ENCODE results near the gene PTPN1. TPM values are rescaled to one million over a fixed set of nuclear protein-coding genes. Genes with fewer than 3 reads are reported as not detected.

Gene PTPN1
- polyA plus RNA-seq, 2 donors: 17.7 to 18.0 TPM

GRCh38 chr20:50548396-50548795 is 38.2 kb downstream of the PTPN1 start:
- Histone ChIP-seq H3K4me1 (ENCODE audit: control insufficient read depth in 2 of 2, insufficient read depth in 2 of 2, low read length in 1 of 2) (peaks cover 0 to 4% of the 10 kb centered on the region in 2 donors), H3K27me3 (ENCODE audit: control insufficient read depth in 1 of 2, insufficient read depth in 2 of 2, low read length in 2 of 2) (no peaks in the 10 kb centered on the region), H3K27ac (ENCODE audit: low read depth in 2 of 2, low read length in 1 of 2) (no peak overlapping the region), H3K36me3 (ENCODE audit: control insufficient read depth in 2 of 2, insufficient read depth in 2 of 2, low read length in 1 of 2) (no peaks in the 10 kb centered on the region), H3K9me3 (ENCODE audit: control insufficient read depth in 2 of 2, insufficient read depth in 1 of 2, low read depth in 1 of 2, low read length in 1 of 2) (no peaks in the 10 kb centered on the region), H3K4me3 (ENCODE audit: low read depth in 1 of 2, low read length in 2 of 2) (no peak overlapping the region)
- WGBS, 2 donors: 70 to 74% methylated on average over 5 of the region's 5 CpGs

DNA sequence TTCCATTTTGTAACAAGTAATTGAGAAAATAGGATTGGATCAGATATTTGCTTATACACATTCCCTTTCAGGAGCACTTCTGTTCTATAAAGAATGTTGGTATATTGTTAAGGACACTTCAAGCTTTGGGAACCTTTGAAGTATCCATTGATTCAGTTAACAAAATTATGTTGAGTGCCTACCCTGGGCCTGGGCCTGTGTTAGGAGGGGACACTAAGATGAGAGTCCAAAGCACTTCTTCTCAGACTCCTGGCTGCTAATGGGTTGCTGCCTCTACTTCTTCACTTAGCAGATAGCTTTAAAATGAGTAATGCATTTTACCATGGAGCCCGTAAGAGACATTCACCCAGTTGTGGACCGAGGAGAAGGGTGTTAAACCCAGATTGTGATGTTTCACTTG is 40.3 kb downstream of the PTPN1 start:
- Histone ChIP-seq H3K4me3 (ENCODE audit: low read depth in 1 of 2, low read length in 2 of 2) (no peak overlapping the region), H3K36me3 (ENCODE audit: control insufficient read depth in 2 of 2, insufficient read depth in 2 of 2, low read length in 1 of 2) (no peaks in the 10 kb centered on the region), H3K27me3 (ENCODE audit: control insufficient read depth in 1 of 2, insufficient read depth in 2 of 2, low read length in 2 of 2) (no peaks in the 10 kb centered on the region), H3K9me3 (ENCODE audit: control insufficient read depth in 2 of 2, insufficient read depth in 1 of 2, low read depth in 1 of 2, low read length in 1 of 2) (no peaks in the 10 kb centered on the region), H3K27ac (ENCODE audit: low read depth in 2 of 2, low read length in 1 of 2) (peak overlapping the region in 1 of 2 donors; percentile 41), H3K4me1 (ENCODE audit: control insufficient read depth in 2 of 2, insufficient read depth in 2 of 2, low read length in 1 of 2) (peaks cover 0 to 4% of the 10 kb centered on the region in 2 donors)
- WGBS, 2 donors: 67 to 68% methylated on average over 2 of the region's 2 CpGs

DNA sequence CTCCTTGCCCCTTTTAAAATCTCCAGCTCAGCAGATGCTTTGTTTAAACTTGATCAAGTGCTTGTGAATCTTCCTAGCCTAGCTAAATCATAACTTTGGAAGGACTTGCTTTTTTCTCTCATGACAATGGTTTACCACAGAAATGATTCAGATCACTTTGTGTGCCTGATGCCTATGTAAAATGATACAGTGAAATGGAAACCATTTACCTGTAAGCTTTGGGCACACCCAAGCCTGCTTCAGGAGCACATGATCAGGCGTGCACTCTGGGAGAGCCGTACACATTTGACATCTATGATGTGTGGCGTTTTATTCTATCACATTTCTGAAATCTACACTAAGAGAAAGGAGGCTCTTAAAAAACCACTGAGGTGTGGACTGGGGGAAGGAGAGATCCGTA is 41.1 kb downstream of the PTPN1 start:
- Histone ChIP-seq H3K36me3 (ENCODE audit: control insufficient read depth in 2 of 2, insufficient read depth in 2 of 2, low read length in 1 of 2) (no peaks in the 10 kb centered on the region), H3K4me3 (ENCODE audit: low read depth in 1 of 2, low read length in 2 of 2) (no peak overlapping the region), H3K9me3 (ENCODE audit: control insufficient read depth in 2 of 2, insufficient read depth in 1 of 2, low read depth in 1 of 2, low read length in 1 of 2) (no peaks in the 10 kb centered on the region), H3K27me3 (ENCODE audit: control insufficient read depth in 1 of 2, insufficient read depth in 2 of 2, low read length in 2 of 2) (no peaks in the 10 kb centered on the region), H3K4me1 (ENCODE audit: control insufficient read depth in 2 of 2, insufficient read depth in 2 of 2, low read length in 1 of 2) (peaks cover 3 to 4% of the 10 kb centered on the region in 2 donors), H3K27ac (ENCODE audit: low read depth in 2 of 2, low read length in 1 of 2) (peak overlapping the region in 1 of 2 donors; percentile 53)
- WGBS, 2 donors: 58 to 71% methylated on average over 4 of the region's 4 CpGs

GRCh38 chr20:50552979-50553378 is 42.8 kb downstream of the PTPN1 start:
- Histone ChIP-seq H3K27me3 (ENCODE audit: control insufficient read depth in 1 of 2, insufficient read depth in 2 of 2, low read length in 2 of 2) (no peaks in the 10 kb centered on the region), H3K9me3 (ENCODE audit: control insufficient read depth in 2 of 2, insufficient read depth in 1 of 2, low read depth in 1 of 2, low read length in 1 of 2) (no peaks in the 10 kb centered on the region), H3K36me3 (ENCODE audit: control insufficient read depth in 2 of 2, insufficient read depth in 2 of 2, low read length in 1 of 2) (no peaks in the 10 kb centered on the region), H3K4me1 (ENCODE audit: control insufficient read depth in 2 of 2, insufficient read depth in 2 of 2, low read length in 1 of 2) (peaks cover 3 to 4% of the 10 kb centered on the region in 2 donors), H3K27ac (ENCODE audit: low read depth in 2 of 2, low read length in 1 of 2) (no peak overlapping the region), H3K4me3 (ENCODE audit: low read depth in 1 of 2, low read length in 2 of 2) (no peak overlapping the region)
- WGBS, 2 donors: 95 to 97% methylated on average over 3 of the region's 3 CpGs

GRCh38 chr20:50554694-50555579 is 44.8 kb downstream of the PTPN1 start:
- Histone ChIP-seq H3K27ac (ENCODE audit: low read depth in 2 of 2, low read length in 1 of 2) (no peak overlapping the region), H3K4me1 (ENCODE audit: control insufficient read depth in 2 of 2, insufficient read depth in 2 of 2, low read length in 1 of 2) (peaks cover 0 to 3% of the 10 kb centered on the region in 2 donors), H3K36me3 (ENCODE audit: control insufficient read depth in 2 of 2, insufficient read depth in 2 of 2, low read length in 1 of 2) (no peaks in the 10 kb centered on the region), H3K9me3 (ENCODE audit: control insufficient read depth in 2 of 2, insufficient read depth in 1 of 2, low read depth in 1 of 2, low read length in 1 of 2) (no peaks in the 10 kb centered on the region), H3K4me3 (ENCODE audit: low read depth in 1 of 2, low read length in 2 of 2) (no peak overlapping the region), H3K27me3 (ENCODE audit: control insufficient read depth in 1 of 2, insufficient read depth in 2 of 2, low read length in 2 of 2) (no peaks in the 10 kb centered on the region)
- WGBS, 2 donors: 96% methylated on average over 4 of the region's 4 CpGs

DNA sequence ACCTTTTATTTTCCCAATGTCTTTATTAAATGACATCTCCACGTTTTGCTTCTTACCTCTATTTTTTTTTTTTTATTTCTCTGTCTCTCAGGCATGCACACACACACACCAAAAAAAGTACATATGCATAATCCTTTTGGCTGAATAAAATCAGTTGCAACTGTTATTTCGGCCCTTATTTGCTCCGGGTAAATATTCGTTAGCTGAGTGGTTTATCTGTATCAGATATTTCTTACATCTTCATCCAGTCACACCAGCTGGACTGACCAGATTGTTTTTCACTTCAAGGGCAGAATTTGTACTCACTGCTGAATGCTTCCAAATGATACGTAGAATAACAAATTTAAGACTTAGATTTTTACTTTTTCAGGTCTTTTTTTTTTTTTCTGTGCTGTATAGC is 45.5 kb downstream of the PTPN1 start:
- no peaks in the 10 kb centered on the region for H3K9me3 ChIP-seq (ENCODE audit: control insufficient read depth in 2 of 2, insufficient read depth in 1 of 2, low read depth in 1 of 2, low read length in 1 of 2)
- no peak overlapping the region for H3K27ac ChIP-seq (ENCODE audit: low read depth in 2 of 2, low read length in 1 of 2)
- peaks cover 3% of the 10 kb centered on the region in 2 donors for H3K4me1 ChIP-seq (ENCODE audit: control insufficient read depth in 2 of 2, insufficient read depth in 2 of 2, low read length in 1 of 2)
- no peaks in the 10 kb centered on the region for H3K27me3 ChIP-seq (ENCODE audit: control insufficient read depth in 1 of 2, insufficient read depth in 2 of 2, low read length in 2 of 2)
- H3K4me3 ChIP-seq (ENCODE audit: low read depth in 1 of 2, low read length in 2 of 2): no peak overlapping the region
- 82 to 86% methylated on average over 5 of the region's 5 CpGs for WGBS, 2 donors
- H3K36me3 ChIP-seq (ENCODE audit: control insufficient read depth in 2 of 2, insufficient read depth in 2 of 2, low read length in 1 of 2): no peaks in the 10 kb centered on the region

- Histone ChIP-seq H3K36me3 (ENCODE audit: control insufficient read depth in 2 of 2, insufficient read depth in 2 of 2, low read length in 1 of 2) (peaks cover 0 to 6% of the 10 kb centered on the region in 2 donors), H3K9me3 (ENCODE audit: control insufficient read depth in 2 of 2, insufficient read depth in 1 of 2, low read depth in 1 of 2, low read length in 1 of 2) (no peaks in the 10 kb centered on the region), H3K4me1 (ENCODE audit: control insufficient read depth in 2 of 2, insufficient read depth in 2 of 2, low read length in 1 of 2) (peaks cover 6 to 16% of the 10 kb centered on the region in 2 donors), H3K27me3 (ENCODE audit: control insufficient read depth in 1 of 2, insufficient read depth in 2 of 2, low read length in 2 of 2) (no peaks in the 10 kb centered on the region), H3K27ac (ENCODE audit: low read depth in 2 of 2, low read length in 1 of 2) (no peak overlapping the region), H3K4me3 (ENCODE audit: low read depth in 1 of 2, low read length in 2 of 2) (no peak overlapping the region)
- 95 to 97% methylated on average over 11 of the region's 11 CpGs for WGBS, 2 donors
Observed at GRCh38 chr20:50557549-50558134, 47.5 kb downstream of the PTPN1 start.

DNA sequence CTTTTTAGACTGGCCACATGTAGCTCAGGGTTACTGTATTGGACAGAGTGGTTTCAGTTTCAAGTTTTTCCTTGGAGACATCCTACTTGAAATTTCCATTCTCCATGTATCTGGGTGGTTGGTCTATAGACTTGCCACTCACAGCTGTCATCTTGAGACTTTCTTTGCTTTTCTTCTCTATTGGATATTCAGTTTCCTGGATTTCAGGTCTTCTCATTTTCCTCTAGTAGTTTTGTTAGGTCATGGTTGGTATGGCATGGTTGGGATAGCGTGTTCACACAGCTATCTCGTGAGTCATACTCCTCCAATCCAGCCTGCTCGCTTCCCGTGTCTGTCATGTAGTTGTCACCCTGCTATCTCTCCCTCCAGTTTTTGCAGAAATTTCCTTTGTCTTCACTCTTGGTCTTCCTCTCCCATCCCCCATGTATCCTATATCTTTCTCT is 48.3 kb downstream of the PTPN1 start:
- Histone ChIP-seq H3K9me3 (ENCODE audit: control insufficient read depth in 2 of 2, insufficient read depth in 1 of 2, low read depth in 1 of 2, low read length in 1 of 2) (no peaks in the 10 kb centered on the region), H3K4me3 (ENCODE audit: low read depth in 1 of 2, low read length in 2 of 2) (no peak overlapping the region), H3K36me3 (ENCODE audit: control insufficient read depth in 2 of 2, insufficient read depth in 2 of 2, low read length in 1 of 2) (peaks cover 0 to 9% of the 10 kb centered on the region in 2 donors), H3K4me1 (ENCODE audit: control insufficient read depth in 2 of 2, insufficient read depth in 2 of 2, low read length in 1 of 2) (peaks cover 6 to 19% of the 10 kb centered on the region in 2 donors), H3K27me3 (ENCODE audit: control insufficient read depth in 1 of 2, insufficient read depth in 2 of 2, low read length in 2 of 2) (no peaks in the 10 kb centered on the region), H3K27ac (ENCODE audit: low read depth in 2 of 2, low read length in 1 of 2) (no peak overlapping the region)
- WGBS, 2 donors: 50 to 66% methylated on average over 4 of the region's 4 CpGs

DNA sequence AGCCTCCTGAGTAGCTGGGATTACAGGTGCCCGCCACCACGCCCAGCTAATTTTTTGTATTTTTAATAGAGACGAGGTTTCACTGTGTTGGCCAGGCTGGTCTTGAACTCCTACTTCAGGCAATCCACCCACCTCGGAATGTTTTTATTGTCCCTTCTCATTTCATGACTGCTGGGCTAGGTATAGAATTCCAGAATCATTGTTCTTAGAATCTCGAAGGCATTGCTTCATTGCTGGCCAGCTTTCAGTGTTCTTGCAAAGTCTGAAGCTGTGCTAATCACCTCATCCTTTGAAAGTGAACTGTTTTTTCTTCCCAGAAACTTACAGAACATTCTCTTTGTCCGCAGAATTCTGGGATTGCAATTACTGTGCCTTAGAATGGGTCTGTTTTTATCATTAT is 49.0 kb downstream of the PTPN1 start:
- 90 to 92% methylated on average over 6 of the region's 6 CpGs for WGBS, 2 donors
- H3K9me3 ChIP-seq (ENCODE audit: control insufficient read depth in 2 of 2, insufficient read depth in 1 of 2, low read depth in 1 of 2, low read length in 1 of 2): no peaks in the 10 kb centered on the region
- H3K4me1 ChIP-seq (ENCODE audit: control insufficient read depth in 2 of 2, insufficient read depth in 2 of 2, low read length in 1 of 2): peaks cover 6 to 19% of the 10 kb centered on the region in 2 donors
- peaks cover 0 to 9% of the 10 kb centered on the region in 2 donors for H3K36me3 ChIP-seq (ENCODE audit: control insufficient read depth in 2 of 2, insufficient read depth in 2 of 2, low read length in 1 of 2)
- no peaks in the 10 kb centered on the region for H3K27me3 ChIP-seq (ENCODE audit: control insufficient read depth in 1 of 2, insufficient read depth in 2 of 2, low read length in 2 of 2)
- H3K4me3 ChIP-seq (ENCODE audit: low read depth in 1 of 2, low read length in 2 of 2): no peak overlapping the region
- H3K27ac ChIP-seq (ENCODE audit: low read depth in 2 of 2, low read length in 1 of 2): no peak overlapping the region
